Inferior parietal cortex (tissue), 1 donor: ENCODE data around the gene TLR9.
A peak's percentile ranks its signal among the peaks of the same experiment; 100 is the strongest.

Experiments
- DNase-seq: peaks from one replicate; pipeline ENCODE4 v3.0.0-alpha.2; 2016; ENCODE audit errors: extremely low spot score

Gene TLR9

GRCh38 chr3:52232279-52233107, 7.0 kb upstream of the TLR9 start:
- no peak for DNase-seq

- DNase-seq: no peak
Observed at GRCh38 chr3:52231502-52232278, 6.2 kb upstream of the TLR9 start.

- DNase-seq: no peak
Observed at GRCh38 chr3:52230889-52231499, 5.5 kb upstream of the TLR9 start.

- DNase-seq: no peak
Observed at GRCh38 chr3:52230461-52230860, 5.0 kb upstream of the TLR9 start.

GRCh38 chr3:52229656-52230055, 4.2 kb upstream of the TLR9 start:
- DNase-seq: no peak

GRCh38 chr3:52228751-52229291, 3.4 kb upstream of the TLR9 start:
- DNase-seq: no peak

GRCh38 chr3:52228266-52228665, 2.8 kb upstream of the TLR9 start:
- no peak for DNase-seq

- no peak for DNase-seq
Observed at GRCh38 chr3:52227766-52228165, 2.3 kb upstream of the TLR9 start.

GRCh38 chr3:52227117-52227516, 1.7 kb upstream of the TLR9 start:
- DNase-seq: no peak

GRCh38 chr3:52226229-52226817, 878 bp upstream of the TLR9 start:
- no peak for DNase-seq

GRCh38 chr3:52223449-52224408, 1.7 kb downstream of the TLR9 start:
- DNase-seq: no peak

- DNase-seq: no peak
Observed at GRCh38 chr3:52222319-52223221, 2.9 kb downstream of the TLR9 start.

GRCh38 chr3:52221563-52222318, 3.7 kb downstream of the TLR9 start:
- DNase-seq: no peak

- no peak for DNase-seq
Observed at GRCh38 chr3:52221141-52221562, 4.3 kb downstream of the TLR9 start.

GRCh38 chr3:52220380-52221026, 4.9 kb downstream of the TLR9 start:
- DNase-seq: peak; percentile 82

- DNase-seq: no peak
Observed at GRCh38 chr3:52218937-52219650, 6.4 kb downstream of the TLR9 start.

GRCh38 chr3:52218454-52218853, 7.0 kb downstream of the TLR9 start:
- no peak for DNase-seq

- no peak for DNase-seq
Observed at GRCh38 chr3:52218026-52218425, 7.4 kb downstream of the TLR9 start.
